GM23338 (cell line): ENCODE results near the gene DENND1B.

Experiments used
- CREB1 ChIP-seq: fragments of 250-450 bp; sonication (Bioruptor Pico); IDR thresholded peaks from 2 replicates; pipeline ENCODE4 v1.5.0; 2020; ENCODE audit warnings: low read depth, mild to moderate bottlenecking, moderate library complexity
- CTCF ChIP-seq, 2 experiments: fragments of 200-600 bp in 1 of 2; sonication (generic) in 1 of 2; conservative IDR thresholded peaks; 2 replicates each; pipeline versions ENCODE4 v1.5.1 to v1.6.1; 2016 to 2017; ENCODE audit warnings: antibody characterized with exemption in 2 of 2, low read depth in 2 of 2, mild to moderate bottlenecking in 2 of 2, moderate library complexity in 1 of 2
- EZH2 ChIP-seq: fragments of 200-600 bp; sonication (generic); IDR thresholded peaks from one replicate; pipeline ENCODE4 v1.8.0; 2017; ENCODE audit warnings: antibody characterized with exemption, mild to moderate bottlenecking, low read depth; ENCODE audit not compliant: unreplicated experiment
- EZH2phosphoT487 ChIP-seq: fragments of 200-600 bp; sonication (generic); IDR thresholded peaks from one replicate; pipeline ENCODE4 v1.8.1; 2018; ENCODE audit warnings: antibody characterized with exemption; ENCODE audit not compliant: unreplicated experiment
- POLR2AphosphoS5 ChIP-seq: IDR thresholded peaks from 2 replicates; pipeline ENCODE4 v1.6.1; 2016; ENCODE audit warnings: antibody characterized with exemption, low read depth
- REST ChIP-seq: IDR thresholded peaks from one replicate; pipeline ENCODE4 v1.6.1; 2018; ENCODE audit warnings: antibody characterized with exemption; ENCODE audit not compliant: unreplicated experiment
- TF ChIP-seq, protein P1 (sequence below): fragments of 250-450 bp; sonication (Bioruptor Pico); IDR thresholded peaks from 2 replicates; pipeline ENCODE4 v1.5.0; 2020; ENCODE audit warnings: mild to moderate bottlenecking, moderate library complexity
- TF ChIP-seq, protein P2 (sequence below): IDR thresholded peaks from 2 replicates; pipeline ENCODE4 v1.6.1; 2016; ENCODE audit warnings: antibody characterized with exemption

- no peak for TF ChIP-seq CTCF (conservative IDR thresholded peaks at IDR 0.05; ENCODE audit: low read depth in 2 of 2)
- TF ChIP-seq POLR2AphosphoS5, result no peak
- TF ChIP-seq REST, result no peak
- TF ChIP-seq, protein P1, sequence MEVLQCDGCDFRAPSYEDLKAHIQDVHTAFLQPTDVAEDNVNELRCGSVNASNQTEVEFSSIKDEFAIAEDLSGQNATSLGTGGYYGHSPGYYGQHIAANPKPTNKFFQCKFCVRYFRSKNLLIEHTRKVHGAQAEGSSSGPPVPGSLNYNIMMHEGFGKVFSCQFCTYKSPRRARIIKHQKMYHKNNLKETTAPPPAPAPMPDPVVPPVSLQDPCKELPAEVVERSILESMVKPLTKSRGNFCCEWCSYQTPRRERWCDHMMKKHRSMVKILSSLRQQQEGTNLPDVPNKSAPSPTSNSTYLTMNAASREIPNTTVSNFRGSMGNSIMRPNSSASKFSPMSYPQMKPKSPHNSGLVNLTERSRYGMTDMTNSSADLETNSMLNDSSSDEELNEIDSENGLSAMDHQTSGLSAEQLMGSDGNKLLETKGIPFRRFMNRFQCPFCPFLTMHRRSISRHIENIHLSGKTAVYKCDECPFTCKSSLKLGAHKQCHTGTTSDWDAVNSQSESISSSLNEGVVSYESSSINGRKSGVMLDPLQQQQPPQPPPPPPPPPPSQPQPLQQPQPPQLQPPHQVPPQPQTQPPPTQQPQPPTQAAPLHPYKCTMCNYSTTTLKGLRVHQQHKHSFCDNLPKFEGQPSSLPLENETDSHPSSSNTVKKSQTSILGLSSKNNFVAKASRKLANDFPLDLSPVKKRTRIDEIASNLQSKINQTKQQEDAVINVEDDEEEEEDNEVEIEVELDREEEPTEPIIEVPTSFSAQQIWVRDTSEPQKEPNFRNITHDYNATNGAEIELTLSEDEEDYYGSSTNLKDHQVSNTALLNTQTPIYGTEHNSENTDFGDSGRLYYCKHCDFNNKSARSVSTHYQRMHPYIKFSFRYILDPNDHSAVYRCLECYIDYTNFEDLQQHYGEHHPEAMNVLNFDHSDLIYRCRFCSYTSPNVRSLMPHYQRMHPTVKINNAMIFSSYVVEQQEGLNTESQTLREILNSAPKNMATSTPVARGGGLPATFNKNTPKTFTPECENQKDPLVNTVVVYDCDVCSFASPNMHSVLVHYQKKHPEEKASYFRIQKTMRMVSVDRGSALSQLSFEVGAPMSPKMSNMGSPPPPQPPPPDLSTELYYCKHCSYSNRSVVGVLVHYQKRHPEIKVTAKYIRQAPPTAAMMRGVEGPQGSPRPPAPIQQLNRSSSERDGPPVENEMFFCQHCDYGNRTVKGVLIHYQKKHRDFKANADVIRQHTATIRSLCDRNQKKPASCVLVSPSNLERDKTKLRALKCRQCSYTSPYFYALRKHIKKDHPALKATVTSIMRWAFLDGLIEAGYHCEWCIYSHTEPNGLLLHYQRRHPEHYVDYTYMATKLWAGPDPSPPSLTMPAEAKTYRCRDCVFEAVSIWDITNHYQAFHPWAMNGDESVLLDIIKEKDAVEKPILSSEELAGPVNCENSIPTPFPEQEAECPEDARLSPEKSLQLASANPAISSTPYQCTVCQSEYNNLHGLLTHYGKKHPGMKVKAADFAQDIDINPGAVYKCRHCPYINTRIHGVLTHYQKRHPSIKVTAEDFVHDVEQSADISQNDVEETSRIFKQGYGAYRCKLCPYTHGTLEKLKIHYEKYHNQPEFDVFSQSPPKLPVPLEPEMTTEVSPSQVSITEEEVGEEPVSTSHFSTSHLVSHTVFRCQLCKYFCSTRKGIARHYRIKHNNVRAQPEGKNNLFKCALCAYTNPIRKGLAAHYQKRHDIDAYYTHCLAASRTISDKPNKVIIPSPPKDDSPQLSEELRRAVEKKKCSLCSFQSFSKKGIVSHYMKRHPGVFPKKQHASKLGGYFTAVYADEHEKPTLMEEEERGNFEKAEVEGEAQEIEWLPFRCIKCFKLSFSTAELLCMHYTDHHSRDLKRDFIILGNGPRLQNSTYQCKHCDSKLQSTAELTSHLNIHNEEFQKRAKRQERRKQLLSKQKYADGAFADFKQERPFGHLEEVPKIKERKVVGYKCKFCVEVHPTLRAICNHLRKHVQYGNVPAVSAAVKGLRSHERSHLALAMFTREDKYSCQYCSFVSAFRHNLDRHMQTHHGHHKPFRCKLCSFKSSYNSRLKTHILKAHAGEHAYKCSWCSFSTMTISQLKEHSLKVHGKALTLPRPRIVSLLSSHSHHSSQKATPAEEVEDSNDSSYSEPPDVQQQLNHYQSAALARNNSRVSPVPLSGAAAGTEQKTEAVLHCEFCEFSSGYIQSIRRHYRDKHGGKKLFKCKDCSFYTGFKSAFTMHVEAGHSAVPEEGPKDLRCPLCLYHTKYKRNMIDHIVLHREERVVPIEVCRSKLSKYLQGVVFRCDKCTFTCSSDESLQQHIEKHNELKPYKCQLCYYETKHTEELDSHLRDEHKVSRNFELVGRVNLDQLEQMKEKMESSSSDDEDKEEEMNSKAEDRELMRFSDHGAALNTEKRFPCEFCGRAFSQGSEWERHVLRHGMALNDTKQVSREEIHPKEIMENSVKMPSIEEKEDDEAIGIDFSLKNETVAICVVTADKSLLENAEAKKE (CRISPR knock-in tag), result no peak
- TF ChIP-seq EZH2, result no peak
- TF ChIP-seq EZH2phosphoT487, result no peak
- no peak for TF ChIP-seq CREB1 (CRISPR knock-in tag)
- TF ChIP-seq, protein P2, sequence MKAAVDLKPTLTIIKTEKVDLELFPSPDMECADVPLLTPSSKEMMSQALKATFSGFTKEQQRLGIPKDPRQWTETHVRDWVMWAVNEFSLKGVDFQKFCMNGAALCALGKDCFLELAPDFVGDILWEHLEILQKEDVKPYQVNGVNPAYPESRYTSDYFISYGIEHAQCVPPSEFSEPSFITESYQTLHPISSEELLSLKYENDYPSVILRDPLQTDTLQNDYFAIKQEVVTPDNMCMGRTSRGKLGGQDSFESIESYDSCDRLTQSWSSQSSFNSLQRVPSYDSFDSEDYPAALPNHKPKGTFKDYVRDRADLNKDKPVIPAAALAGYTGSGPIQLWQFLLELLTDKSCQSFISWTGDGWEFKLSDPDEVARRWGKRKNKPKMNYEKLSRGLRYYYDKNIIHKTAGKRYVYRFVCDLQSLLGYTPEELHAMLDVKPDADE, result no peak
Measured at GRCh38 chr1:197783510-197783948, 8.2 kb upstream of the DENND1B start.
